Right cardiac atrium (tissue), 5 donors: ENCODE results near the gene CNTLN. TPM values are rescaled to one million over a fixed set of nuclear protein-coding genes. Genes with fewer than 3 reads are reported as not detected.
"Not testable (repeated sequence)": the region's sequence is repeated elsewhere in the genome, so short reads cannot be mapped to it uniquely, and the experiment has no call there.

Source experiments
- ATAC-seq, 2 donors: fragments of 200-7000 bp; cut with Tn5 transposase; one replicate each; pipeline versions ENCODE4 v1.8.0 to v1.9.1; 2020; ENCODE audit warnings: moderate library complexity in 2 of 2, mild to moderate bottlenecking in 1 of 2
- DNase-seq, 3 donors: peaks; one replicate each; pipeline ENCODE4 v3.0.0-alpha.2; 2020
- H3K27ac ChIP-seq: one replicate; pipeline ENCODE4 v1.5.1; 2013; ENCODE audit warnings: mild to moderate bottlenecking, low read length, control low read depth, moderate library complexity
- H3K27me3 ChIP-seq: one replicate; pipeline ENCODE4 v1.6.1; 2013; ENCODE audit not compliant: control insufficient read depth, insufficient read depth
- H3K4me1 ChIP-seq: one replicate; pipeline ENCODE4 v1.6.1; 2013; ENCODE audit warnings: low read length; ENCODE audit not compliant: control insufficient read depth, insufficient read depth
- H3K4me3 ChIP-seq: one replicate; pipeline ENCODE4 v1.5.1; 2013; ENCODE audit warnings: low read length, control low read depth
- H3K9me3 ChIP-seq: one replicate; pipeline ENCODE4 v1.6.1; 2013; ENCODE audit warnings: low read length; ENCODE audit not compliant: control insufficient read depth
- WGBS: extraction: QIAGEN DNeasy Blood & Tissue Kit; methylation state at CpG from one replicate; pipeline ENCODE4 v1.1.7; 2013; 5-methylcytosine and 5-hydroxymethylcytosine counted together
- intact Hi-C, 4 donors: fragments of 100-400 bp; cut with DNase I; formaldehyde crosslinking; loops; one replicate each; pipeline versions ENCODE4 v1.11.0 to v1.14.0; 2022 to 2023
- polyA plus RNA-seq: library from polyadenylated mRNA; stranded (reverse); fragments of 200-250 nt; gene quantifications from one replicate; pipeline ENCODE4 v1.2.3, GENCODE V29; 2013
- total RNA-seq, 4 donors: library from RNA; stranded (reverse); fragmentation: NEBNext Ultra II Directional; extraction: Animal tissue kit (Norgen Biotek cat#: 25700); gene quantifications; one replicate each; pipeline ENCODE4 v1.2.1, GENCODE V29; 2021
- donor health status: healthy with polysubstance abuse.
- donor health status: DM: no; HTN: yes; CAD: no.
- donor health status: DM: no; HTN: no; CAD: no.
- donor health status: DM: no; HTN: yes; CAD: no; lungs with severe emphysema.
- donor health status: DM: yes; HTN: yes; CAD: no.

The CNTLN gene
- total and polyA plus RNA-seq, 5 donors, result 2.0 to 6.9 (median 5.3) TPM

GRCh38 chr9:17318821-17319320 is 184.0 kb downstream of the CNTLN start:
- Histone ChIP-seq H3K9me3 (no peaks in the 10 kb centered on the region), H3K27me3 (no peaks in the 10 kb centered on the region), H3K27ac (no peak overlapping the region), H3K4me1 (no peaks in the 10 kb centered on the region), H3K4me3 (no peak overlapping the region)
- intact Hi-C loops, result no loop called here
- DNase-seq (peak in 1 of 3 donors; percentile 20), ATAC-seq (no peak)
- 91% methylated on average over 4 of the region's 4 CpGs for WGBS

- Histone ChIP-seq H3K27me3 (no peaks in the 10 kb centered on the region), H3K4me1 (no peaks in the 10 kb centered on the region), H3K27ac (no peak overlapping the region), H3K9me3 (no peaks in the 10 kb centered on the region), H3K4me3 (no peak overlapping the region)
- DNase-seq (no peak), ATAC-seq (no peak)
- intact Hi-C loops, result no loop called here
- 38% methylated on average over 1 of the region's 1 CpG for WGBS
Measured at GRCh38 chr9:17319864-17320263, 185.0 kb downstream of the CNTLN start.

DNA sequence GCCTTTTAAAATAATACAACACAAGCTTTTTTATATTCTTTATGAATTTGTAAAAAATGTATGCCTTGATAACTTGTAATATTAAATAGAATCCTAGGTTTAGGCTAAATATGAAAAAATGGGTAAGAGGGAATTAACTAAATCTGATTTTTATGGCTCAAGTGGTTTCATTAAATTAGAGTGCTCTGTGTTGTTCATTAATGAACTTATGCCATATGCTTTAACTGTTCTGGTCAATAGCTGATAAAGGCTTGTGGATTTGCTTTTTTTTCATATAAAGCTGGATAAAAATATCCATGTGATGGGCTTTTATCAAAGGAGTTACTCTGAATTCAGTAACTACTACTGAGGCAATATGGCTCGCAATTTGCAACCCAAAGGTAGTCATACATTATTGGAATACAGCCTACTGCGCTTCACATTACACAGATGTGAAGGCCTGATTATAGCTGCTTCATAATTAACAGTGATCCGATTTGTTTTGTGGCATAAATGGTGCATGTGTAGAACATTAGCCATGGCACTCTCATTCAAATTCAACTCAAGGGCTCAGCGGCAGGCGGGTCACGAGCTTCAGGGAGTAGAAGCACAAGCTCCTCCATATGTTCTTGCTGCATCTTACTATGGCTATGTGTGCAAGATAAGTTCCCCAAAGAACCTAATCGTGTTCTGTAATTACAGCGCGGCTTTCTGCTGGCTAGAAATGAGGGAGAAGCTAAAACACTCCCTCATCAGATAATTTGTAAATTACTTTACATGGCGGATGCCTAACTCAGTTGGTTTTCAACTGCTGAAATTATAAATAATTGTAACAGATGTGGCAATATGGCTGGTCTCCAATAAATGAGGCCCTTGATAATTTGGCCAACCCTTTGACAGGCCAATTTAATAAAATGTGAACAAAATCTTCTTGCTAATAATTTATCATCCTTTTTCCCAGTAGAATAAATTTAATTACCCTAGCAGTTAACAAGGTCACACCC is 188.3 kb downstream of the CNTLN start:
- Histone ChIP-seq H3K4me3 (no peak overlapping the region), H3K27ac (no peak overlapping the region), H3K4me1 (no peaks in the 10 kb centered on the region), H3K27me3 (no peaks in the 10 kb centered on the region), H3K9me3 (no peaks in the 10 kb centered on the region)
- DNase-seq (no peak), ATAC-seq (no peak)
- WGBS, result 91% methylated on average over 10 of the region's 10 CpGs
- intact Hi-C loops, result no loop called here

DNA sequence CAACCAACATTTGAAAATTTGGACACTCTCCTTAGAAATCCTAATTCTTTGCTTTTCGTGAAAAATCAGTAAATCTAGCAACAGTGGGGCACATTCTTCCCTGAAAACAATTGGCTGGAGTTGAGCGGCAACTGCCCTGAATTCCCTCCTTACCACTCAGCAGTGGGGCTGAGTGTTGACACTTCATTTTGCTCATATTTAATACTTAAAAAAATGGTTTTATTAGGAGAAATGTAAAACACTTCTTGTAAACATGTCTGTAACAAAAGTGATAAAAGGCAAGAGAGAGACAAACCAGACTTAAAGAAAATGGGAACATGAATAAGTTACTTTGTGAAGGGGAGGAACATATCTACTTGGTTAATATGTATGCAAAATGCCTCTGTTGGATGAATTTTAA is 193.5 kb downstream of the CNTLN start:
- DNase-seq, result no peak
- no peak overlapping the region for H3K27ac ChIP-seq
- WGBS, result 94% methylated on average over 2 of the region's 2 CpGs
- no peak for ATAC-seq
- no peak overlapping the region for H3K4me3 ChIP-seq
- intact Hi-C loops, result no loop called here
- no peaks in the 10 kb centered on the region for H3K27me3 ChIP-seq
- no peaks in the 10 kb centered on the region for H3K9me3 ChIP-seq
- no peaks in the 10 kb centered on the region for H3K4me1 ChIP-seq

GRCh38 chr9:17330097-17330496 is 195.3 kb downstream of the CNTLN start:
- Histone ChIP-seq H3K4me3 (no peak overlapping the region), H3K4me1 (no peaks in the 10 kb centered on the region), H3K27ac (no peak overlapping the region), H3K27me3 (no peaks in the 10 kb centered on the region), H3K9me3 (no peaks in the 10 kb centered on the region)
- DNase-seq (no peak), ATAC-seq (no peak)
- intact Hi-C loops, result no loop called here

- DNase-seq (no peak), ATAC-seq (no peak)
- no peak overlapping the region for H3K4me3 ChIP-seq
- no peaks in the 10 kb centered on the region for H3K9me3 ChIP-seq
- no peaks in the 10 kb centered on the region for H3K27me3 ChIP-seq
- 91% methylated on average over 3 of the region's 3 CpGs for WGBS
- no peak overlapping the region for H3K27ac ChIP-seq
- intact Hi-C loops, result no loop called here
- no peaks in the 10 kb centered on the region for H3K4me1 ChIP-seq
Measured at GRCh38 chr9:17332115-17332514, 197.3 kb downstream of the CNTLN start.

- H3K9me3 ChIP-seq, result no peaks in the 10 kb centered on the region
- ATAC-seq, result no peak
- intact Hi-C loops, result no loop called here
- H3K4me3 ChIP-seq, result no peak overlapping the region
- no peaks in the 10 kb centered on the region for H3K4me1 ChIP-seq
- no peaks in the 10 kb centered on the region for H3K27me3 ChIP-seq
- no peak overlapping the region for H3K27ac ChIP-seq
- no peak for DNase-seq
Measured at GRCh38 chr9:17339156-17339555, 204.3 kb downstream of the CNTLN start.

DNA sequence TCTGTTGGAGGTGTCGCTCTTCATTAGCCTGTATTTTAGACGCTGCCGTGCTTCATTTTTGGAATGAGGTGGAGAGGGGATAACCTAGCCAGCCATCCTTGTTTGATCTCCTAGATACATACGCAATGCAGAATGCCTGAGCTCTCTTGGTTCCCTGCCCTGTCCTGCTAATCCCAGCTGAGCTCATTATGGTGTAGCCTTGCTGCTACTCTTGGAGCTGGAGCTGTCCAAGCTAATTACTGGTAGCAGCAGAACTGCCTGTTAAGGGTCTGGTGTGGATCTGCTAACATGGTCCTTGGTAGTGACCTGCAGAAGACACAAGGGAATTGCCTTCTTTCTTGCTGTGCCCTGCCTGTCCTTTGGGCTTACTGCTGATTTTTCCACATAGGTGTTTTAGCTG is 207.9 kb downstream of the CNTLN start:
- ATAC-seq, result no peak
- Histone ChIP-seq H3K9me3 (no peaks in the 10 kb centered on the region), H3K27me3 (no peaks in the 10 kb centered on the region), H3K4me1 (no peaks in the 10 kb centered on the region), H3K4me3 (no peak overlapping the region), H3K27ac (no peak overlapping the region)
- intact Hi-C loops, result no loop called here
- 81% methylated on average over 4 of the region's 4 CpGs for WGBS
- DNase-seq, result no peak

GRCh38 chr9:17349831-17350230 is 215.0 kb downstream of the CNTLN start:
- Histone ChIP-seq H3K27ac (no peak overlapping the region), H3K27me3 (no peaks in the 10 kb centered on the region), H3K4me1 (no peaks in the 10 kb centered on the region), H3K4me3 (no peak overlapping the region), H3K9me3 (no peaks in the 10 kb centered on the region)
- no peak for DNase-seq
- ATAC-seq, result no peak
- intact Hi-C loops, result no loop called here

DNA sequence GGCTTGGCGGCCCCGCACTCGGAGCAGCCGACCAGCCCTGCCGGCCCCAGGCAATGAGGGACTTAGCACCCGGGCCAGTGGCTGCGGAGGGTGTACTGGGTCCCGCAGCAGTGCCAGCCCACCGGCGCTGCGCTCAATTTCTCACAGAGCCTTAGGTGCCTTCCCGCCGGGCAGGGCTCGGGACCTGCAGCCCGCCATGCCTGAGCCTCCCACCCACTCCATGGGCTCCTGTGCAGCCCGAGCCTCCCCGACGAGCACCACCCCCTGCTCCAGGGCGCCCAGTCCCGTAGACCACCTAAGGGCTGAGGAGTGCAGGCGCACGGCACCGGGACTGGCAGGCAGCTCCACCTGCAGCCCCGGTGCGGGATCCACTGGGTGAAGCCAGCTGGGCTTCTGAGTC is 219.2 kb downstream of the CNTLN start:
- H3K27ac ChIP-seq, ATAC-seq, H3K4me3 ChIP-seq, H3K4me1 ChIP-seq, H3K9me3 ChIP-seq, intact Hi-C loops, H3K27me3 ChIP-seq: not testable (repeated sequence)
- WGBS, result 94% methylated on average over 25 of the region's 25 CpGs
- DNase-seq, result peak in 1 of 3 donors; percentile 32

DNA sequence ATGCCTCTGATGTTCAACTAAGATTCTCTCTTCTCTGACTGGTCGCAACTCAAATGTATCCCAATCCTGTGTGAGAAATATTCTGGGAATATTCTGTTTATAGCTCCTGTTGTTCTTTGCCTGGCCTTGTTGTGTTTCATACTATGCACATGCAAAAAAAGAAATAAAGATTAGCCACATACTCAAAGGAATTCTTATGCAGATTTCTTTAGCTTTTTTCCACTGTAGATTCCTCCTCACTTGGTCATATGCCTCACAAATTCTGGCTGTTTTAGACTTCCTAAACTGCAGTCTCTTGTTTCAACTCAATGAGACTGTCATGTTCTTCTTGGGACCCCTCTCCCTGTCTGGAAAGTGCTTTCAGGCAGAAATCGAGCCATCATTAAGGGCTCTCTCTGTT is 226.5 kb downstream of the CNTLN start:
- Histone ChIP-seq H3K27ac (no peak overlapping the region), H3K27me3 (no peaks in the 10 kb centered on the region), H3K9me3 (no peaks in the 10 kb centered on the region), H3K4me3 (no peak overlapping the region), H3K4me1 (no peaks in the 10 kb centered on the region)
- intact Hi-C loops, result no loop called here
- WGBS, result 82% methylated on average over 2 of the region's 2 CpGs
- ATAC-seq (no peak), DNase-seq (no peak)
